ENCODE measurements around the gene POU3F3.
A peak's percentile ranks its signal among the peaks of the same experiment; 100 is the strongest.

The POU3F3 gene

DNA sequence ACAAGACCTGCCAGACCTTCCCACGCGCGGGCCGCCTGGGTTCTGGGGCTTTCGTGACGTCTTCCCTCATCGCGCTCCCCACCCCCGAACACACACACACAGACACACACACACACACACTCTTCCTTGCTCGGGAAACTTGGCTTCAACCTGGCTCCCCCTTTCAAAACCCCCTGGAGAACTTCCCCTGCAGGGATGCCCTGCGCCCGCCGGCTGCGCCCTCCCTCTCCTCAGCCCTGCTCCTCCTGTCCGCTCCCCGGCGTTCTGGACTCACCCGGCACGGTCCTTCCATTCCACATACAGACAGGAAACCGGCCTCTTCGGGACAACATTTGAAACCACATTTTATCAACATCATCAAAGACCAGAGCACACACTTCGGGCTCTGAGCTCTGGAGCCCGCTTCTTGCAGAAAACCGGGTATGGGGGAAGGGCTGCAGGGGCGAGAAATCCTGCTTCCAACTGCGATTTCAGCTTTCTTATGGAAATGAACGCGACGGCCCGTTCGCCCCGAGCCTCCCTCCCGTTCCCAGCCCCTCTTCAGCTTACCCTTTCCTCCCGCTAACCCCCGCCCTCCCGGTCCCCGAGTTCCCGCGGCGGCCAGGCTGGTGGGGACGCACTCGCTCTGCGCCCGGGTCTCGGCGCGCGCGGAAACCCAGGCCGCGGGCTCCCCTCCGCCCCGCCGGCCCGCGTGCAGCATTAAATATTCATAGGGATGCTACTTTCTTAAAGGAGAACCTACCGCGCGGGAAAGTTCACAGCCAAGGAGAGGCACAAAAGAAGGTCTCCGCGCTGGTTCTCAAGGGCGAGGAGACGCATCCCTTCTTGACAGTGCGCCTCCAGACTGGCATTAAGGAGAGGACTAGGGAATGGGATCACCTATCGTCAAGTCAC, 18.3 kb downstream of the POU3F3 start:
- Mint-ChIP-seq H3K27me3 (peaks cover 85% of the 10 kb centered on the region), H3K4me1 (ENCODE audit: low read depth) (peaks cover 32% of the 10 kb centered on the region), H3K4me3 (peak overlapping the region; percentile 52), H3K27ac (no peak overlapping the region), H3K9me3 (no peaks in the 10 kb centered on the region), H3K36me3 (ENCODE audit: low read depth) (no peaks in the 10 kb centered on the region)
- intact Hi-C loops (cut with micrococcal nuclease), result loop anchor here (10.0 kb wide), 1 partner anchor 837 kb away; no protein-coding TSS in a partner anchor

DNA sequence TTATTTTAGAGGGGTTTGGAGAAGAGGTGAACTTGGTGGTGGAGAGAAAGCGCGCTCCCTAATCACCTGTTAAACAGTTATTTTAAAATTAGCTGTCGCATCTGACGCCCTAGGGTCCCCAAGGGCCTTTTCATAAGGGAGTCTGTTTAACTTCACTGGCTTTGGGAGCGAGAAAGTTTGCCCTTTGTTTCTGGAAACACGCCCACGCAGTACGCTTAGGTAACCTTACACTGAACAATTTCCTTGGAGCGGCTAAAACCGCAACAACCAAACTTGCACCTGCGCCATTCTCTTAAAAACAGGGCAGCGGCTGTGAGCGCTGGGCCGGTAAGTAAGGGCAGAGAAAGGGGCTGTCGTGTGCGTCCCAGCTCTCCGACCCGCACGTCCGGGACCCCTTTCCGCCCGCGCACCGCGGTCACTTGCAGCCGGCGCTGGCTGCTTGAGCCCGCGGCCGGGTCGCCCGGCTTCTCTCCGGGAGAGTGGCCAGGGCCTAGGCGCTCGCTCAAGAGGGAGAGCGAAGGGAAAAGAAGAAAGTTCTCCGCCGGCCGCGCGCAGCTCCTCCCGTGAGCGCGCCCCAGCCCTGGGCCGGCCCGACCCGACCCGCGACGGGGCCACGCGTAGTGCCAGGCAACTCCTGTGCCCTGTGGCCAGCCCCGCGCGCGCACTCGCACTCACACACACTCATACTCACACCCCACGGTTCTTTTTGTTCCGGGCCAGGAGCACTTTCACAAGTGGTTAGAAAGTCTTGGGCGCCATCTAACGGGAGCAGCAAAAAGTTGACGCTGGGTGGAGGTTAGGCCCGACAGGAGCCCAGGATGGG, 19.2 kb downstream of the POU3F3 start:
- peak overlapping the region; percentile 72 for H3K4me3 Mint-ChIP-seq
- H3K4me1 Mint-ChIP-seq (ENCODE audit: low read depth), result peaks cover 27% of the 10 kb centered on the region
- peaks cover 82% of the 10 kb centered on the region for H3K27me3 Mint-ChIP-seq
- intact Hi-C loops (cut with micrococcal nuclease), result loop anchor here (10.0 kb wide), 1 partner anchor 838 kb away; no protein-coding TSS in a partner anchor
- no peaks in the 10 kb centered on the region for H3K9me3 Mint-ChIP-seq
- no peak overlapping the region for H3K27ac Mint-ChIP-seq
- H3K36me3 Mint-ChIP-seq (ENCODE audit: low read depth), result no peaks in the 10 kb centered on the region

DNA sequence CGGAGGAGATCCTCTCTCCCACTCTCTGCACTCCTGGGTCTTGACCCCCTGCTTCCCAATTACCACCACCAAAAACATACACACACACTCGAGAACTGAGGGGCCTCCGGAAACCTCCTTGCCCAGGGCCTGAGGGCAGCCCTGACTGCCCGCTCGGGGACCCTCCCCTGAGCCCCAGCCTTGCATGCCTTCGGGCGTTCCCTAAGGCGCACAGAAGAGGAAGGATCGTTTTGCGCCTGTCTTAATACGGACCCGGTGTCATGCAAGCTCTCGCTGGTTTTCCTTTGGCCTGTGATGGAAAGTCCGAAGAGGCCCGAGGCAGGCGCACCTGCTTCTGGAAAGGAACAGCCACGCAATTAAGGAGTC, 19.8 kb downstream of the POU3F3 start:
- Mint-ChIP-seq H3K36me3 (ENCODE audit: low read depth) (no peaks in the 10 kb centered on the region), H3K9me3 (no peaks in the 10 kb centered on the region), H3K27me3 (peaks cover 76% of the 10 kb centered on the region), H3K4me3 (no peak overlapping the region), H3K4me1 (ENCODE audit: low read depth) (peaks cover 27% of the 10 kb centered on the region), H3K27ac (no peak overlapping the region)
- intact Hi-C loops (cut with micrococcal nuclease), result loop anchor here (10.0 kb wide), 1 partner anchor 839 kb away; no protein-coding TSS in a partner anchor

DNA sequence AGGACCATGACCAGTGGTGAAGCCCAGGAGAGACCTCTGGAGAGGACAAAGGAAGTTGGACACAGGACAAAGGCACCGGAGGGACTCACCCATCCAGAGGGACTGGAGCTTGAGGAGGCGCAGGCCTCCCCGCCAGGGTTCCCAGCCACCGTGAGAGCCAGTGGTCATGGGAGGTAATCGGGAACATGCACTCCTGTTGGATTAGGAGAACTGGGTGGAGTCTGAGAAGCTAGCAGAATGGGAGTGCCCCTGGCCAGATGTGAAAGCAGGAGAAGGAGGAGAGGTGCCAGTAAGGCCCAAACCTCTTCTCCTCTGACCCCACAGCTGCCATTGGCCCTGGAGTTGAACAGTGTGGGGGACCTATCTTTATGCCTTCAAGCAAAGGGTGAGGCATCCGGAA, 20.3 kb downstream of the POU3F3 start:
- intact Hi-C loops (cut with micrococcal nuclease), result loop anchor here (10.0 kb wide), 1 partner anchor 839 kb away; no protein-coding TSS in a partner anchor
- H3K9me3 Mint-ChIP-seq, result no peaks in the 10 kb centered on the region
- H3K36me3 Mint-ChIP-seq (ENCODE audit: low read depth), result no peaks in the 10 kb centered on the region
- peaks cover 75% of the 10 kb centered on the region for H3K27me3 Mint-ChIP-seq
- H3K4me1 Mint-ChIP-seq (ENCODE audit: low read depth), result peaks cover 27% of the 10 kb centered on the region
- H3K27ac Mint-ChIP-seq, result no peak overlapping the region
- H3K4me3 Mint-ChIP-seq, result no peak overlapping the region

DNA sequence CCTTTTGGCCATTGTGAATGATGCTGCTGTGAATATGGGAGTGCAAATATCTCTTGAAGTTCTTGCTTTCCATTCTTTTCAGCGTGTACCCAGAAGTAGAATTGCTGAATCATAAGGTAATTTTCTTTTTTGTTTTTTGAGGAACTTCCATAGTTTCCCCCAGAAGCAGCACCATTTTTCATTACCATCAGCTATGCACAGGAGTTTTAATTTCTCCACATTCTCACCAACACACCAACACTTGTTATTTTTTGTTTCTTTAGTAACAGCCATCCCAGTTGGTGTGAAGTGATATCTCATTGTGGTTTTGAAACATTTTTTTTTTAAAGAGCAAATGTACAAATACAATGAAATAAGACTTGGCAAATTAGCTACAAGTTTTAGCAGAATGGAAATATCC, 21.3 kb downstream of the POU3F3 start:
- intact Hi-C loops (cut with micrococcal nuclease), result loop anchor here (10.0 kb wide), 1 partner anchor 840 kb away; no protein-coding TSS in a partner anchor
- no peaks in the 10 kb centered on the region for H3K36me3 Mint-ChIP-seq (ENCODE audit: low read depth)
- H3K27me3 Mint-ChIP-seq, result peaks cover 71% of the 10 kb centered on the region
- H3K9me3 Mint-ChIP-seq, result no peaks in the 10 kb centered on the region
- H3K27ac Mint-ChIP-seq, result no peak overlapping the region
- H3K4me1 Mint-ChIP-seq (ENCODE audit: low read depth), result peaks cover 27% of the 10 kb centered on the region
- H3K4me3 Mint-ChIP-seq, result no peak overlapping the region

DNA sequence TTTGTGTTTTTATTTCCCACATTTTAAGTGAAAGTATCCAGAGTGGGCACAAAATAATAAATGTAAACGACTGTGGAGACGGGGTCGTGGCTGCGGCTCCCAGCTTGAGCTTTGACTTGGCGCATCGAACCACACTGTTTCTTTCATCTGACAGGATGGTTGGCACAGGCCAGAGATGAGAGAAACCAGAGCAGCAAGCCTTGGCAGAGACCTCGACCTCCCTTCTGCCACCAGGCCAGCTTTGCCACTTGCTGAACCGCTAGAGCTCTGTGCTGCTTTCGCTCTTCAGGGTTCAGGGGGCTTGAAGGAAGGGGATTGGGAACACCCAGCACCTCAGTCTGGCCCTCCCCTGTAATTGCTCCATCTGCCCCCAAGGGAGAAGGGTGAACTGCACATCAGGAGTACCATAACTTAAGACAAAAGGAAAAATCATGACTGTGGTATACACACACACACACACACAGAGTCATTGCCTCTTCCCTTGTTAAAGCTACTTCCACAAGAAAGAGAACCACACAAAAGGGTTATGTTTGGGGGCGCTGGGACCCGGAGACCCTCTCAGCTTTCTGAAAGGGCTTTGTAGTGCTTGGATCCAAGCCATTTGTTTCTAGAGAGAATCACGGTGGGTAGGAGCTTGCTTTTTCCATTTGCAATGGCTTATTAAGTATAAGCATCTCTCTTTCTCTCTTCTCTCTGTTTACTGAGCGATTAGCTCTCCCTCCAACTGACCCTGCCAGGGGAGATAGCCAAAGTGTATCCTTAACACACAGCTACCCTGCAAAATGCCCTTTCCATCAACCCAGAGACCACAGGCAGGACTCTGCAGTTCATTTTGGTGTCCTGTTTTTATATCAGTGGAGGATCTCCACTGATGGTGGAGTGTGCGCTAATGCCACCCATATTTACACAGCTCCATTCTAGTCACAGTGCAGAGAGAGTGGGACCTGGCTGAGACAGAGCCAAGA, 23.0 kb downstream of the POU3F3 start:
- Mint-ChIP-seq H3K36me3 (ENCODE audit: low read depth) (no peaks in the 10 kb centered on the region), H3K4me3 (no peak overlapping the region), H3K9me3 (no peaks in the 10 kb centered on the region), H3K27ac (no peak overlapping the region), H3K4me1 (ENCODE audit: low read depth) (peaks cover 24% of the 10 kb centered on the region), H3K27me3 (peaks cover 69% of the 10 kb centered on the region)
- intact Hi-C loops (cut with micrococcal nuclease), result loop anchor here (10.0 kb wide), 1 partner anchor 842 kb away; no protein-coding TSS in a partner anchor

DNA sequence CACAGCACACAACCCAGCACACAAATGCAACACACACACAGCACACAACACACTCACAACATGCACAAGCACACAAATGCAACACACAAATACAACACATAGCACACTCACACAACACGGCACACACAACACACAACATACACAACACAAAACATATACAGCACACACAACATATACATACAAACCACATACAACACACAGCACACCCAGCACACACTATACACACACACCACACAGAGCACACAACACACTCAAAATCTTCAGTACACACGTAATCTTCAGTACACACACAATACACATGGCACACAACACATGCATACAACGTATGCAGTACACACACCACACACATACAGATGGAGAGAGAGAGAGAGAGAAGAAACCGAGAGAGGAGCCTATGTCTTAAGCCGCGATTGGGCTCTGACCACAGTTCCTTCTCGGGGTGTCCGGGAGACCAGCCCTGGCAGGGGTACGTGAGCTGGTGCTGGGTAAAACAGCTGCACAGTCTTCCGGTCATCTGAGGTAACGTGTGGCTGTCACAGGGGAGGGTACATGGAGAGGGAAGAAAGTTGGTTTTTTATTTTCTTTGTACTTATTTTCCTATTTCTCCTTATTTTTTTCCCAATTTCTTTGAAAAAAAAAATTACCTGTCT, 25.1 kb downstream of the POU3F3 start:
- intact Hi-C loops (cut with micrococcal nuclease), result loop anchor here (10.0 kb wide), 1 partner anchor 844 kb away; no protein-coding TSS in a partner anchor
- H3K27ac Mint-ChIP-seq, result no peak overlapping the region
- H3K4me3 Mint-ChIP-seq, result no peak overlapping the region
- peaks cover 60% of the 10 kb centered on the region for H3K27me3 Mint-ChIP-seq
- H3K4me1 Mint-ChIP-seq (ENCODE audit: low read depth), result peaks cover 7% of the 10 kb centered on the region
- H3K9me3 Mint-ChIP-seq, result no peaks in the 10 kb centered on the region
- no peaks in the 10 kb centered on the region for H3K36me3 Mint-ChIP-seq (ENCODE audit: low read depth)

DNA sequence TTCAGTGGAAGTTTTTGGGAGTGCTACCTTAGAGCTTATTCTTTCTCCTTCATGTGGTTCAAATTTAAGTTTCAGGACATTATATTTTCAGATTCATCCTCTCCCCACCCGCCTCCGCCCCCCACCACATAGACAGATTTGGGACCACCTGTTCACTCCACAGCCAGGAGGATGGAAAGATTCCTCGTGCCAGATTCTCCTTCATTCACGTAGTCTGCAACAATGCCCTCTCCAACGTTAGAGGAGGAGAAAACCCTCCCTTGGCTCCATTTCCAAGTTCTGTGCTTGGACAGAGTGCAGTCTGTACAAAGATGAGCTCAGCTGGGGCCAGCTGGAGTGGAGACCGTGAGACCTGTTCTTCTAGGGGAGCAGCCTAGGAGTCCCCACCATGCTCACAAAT, 26.2 kb downstream of the POU3F3 start:
- H3K27me3 Mint-ChIP-seq, result peaks cover 60% of the 10 kb centered on the region

DNA sequence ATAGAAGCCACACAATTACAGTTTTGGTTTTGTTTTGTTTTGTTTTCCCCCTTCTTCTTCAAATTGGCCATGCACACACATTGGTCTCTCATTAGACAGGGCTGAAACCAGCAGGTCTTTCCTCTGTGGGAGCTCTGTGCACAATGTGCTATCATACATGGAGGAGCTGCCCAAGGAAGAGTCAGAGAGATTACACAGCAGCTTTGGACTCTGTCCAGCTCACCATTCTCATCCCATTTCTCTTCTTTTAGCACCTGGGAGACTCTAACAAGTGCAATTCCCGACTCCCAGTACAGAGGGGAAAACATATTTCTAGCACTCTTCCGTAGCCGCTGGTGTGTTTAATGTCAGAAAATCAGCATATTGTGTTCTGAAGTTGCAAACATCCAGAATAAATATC, 29.4 kb downstream of the POU3F3 start:
- H3K9me3 Mint-ChIP-seq, result no peaks in the 10 kb centered on the region
- no peak overlapping the region for H3K4me3 Mint-ChIP-seq
- peaks cover 10% of the 10 kb centered on the region for H3K4me1 Mint-ChIP-seq (ENCODE audit: low read depth)
- no peaks in the 10 kb centered on the region for H3K36me3 Mint-ChIP-seq (ENCODE audit: low read depth)
- H3K27ac Mint-ChIP-seq, result no peak overlapping the region
- intact Hi-C loops (cut with micrococcal nuclease), result no loop called here
- peaks cover 46% of the 10 kb centered on the region for H3K27me3 Mint-ChIP-seq

More for the DNA sequence above, 26.2 kb downstream of the POU3F3 start:
- Mint-ChIP-seq H3K36me3 (ENCODE audit: low read depth) (no peaks in the 10 kb centered on the region), H3K27ac (no peak overlapping the region), H3K9me3 (no peaks in the 10 kb centered on the region), H3K4me3 (no peak overlapping the region), H3K4me1 (ENCODE audit: low read depth) (peaks cover 3% of the 10 kb centered on the region)
- intact Hi-C loops (cut with micrococcal nuclease), result no loop called here

DNA sequence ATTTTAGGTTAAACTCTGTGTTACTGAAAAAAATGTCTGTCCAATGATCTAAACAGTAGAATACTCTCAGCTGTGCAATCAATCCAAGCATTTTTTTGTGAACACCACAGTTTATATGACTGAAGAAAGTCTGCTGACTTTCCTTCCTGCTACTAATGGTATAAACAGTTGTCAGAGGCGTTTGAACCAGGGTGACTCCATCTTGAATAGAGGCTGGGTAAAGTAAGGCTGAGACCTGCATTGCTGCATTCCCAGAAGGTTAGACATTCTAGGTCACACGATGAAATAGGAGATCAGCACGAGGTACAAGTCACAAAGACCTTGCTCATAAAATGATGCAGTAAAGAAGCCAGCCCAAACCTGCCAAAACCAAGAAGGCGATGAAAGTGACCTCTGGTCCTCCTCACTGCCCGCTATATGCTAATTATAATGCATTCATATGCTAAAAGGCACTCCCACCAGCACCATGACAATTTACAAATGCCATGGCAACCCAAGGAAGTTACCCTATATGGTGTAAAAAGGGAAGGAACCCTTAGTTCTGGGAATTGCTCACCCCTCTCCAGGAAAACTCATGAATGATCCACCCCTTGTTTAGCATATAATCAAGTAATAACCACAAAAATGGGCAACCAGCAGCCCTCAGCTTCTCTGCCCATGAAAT, 31.3 kb downstream of the POU3F3 start:
- H3K36me3 Mint-ChIP-seq (ENCODE audit: low read depth), result no peaks in the 10 kb centered on the region
- H3K27ac Mint-ChIP-seq, result no peak overlapping the region
- H3K9me3 Mint-ChIP-seq, result no peaks in the 10 kb centered on the region
- H3K27me3 Mint-ChIP-seq, result peaks cover 35% of the 10 kb centered on the region
- intact Hi-C loops (cut with micrococcal nuclease), result no loop called here
- H3K4me3 Mint-ChIP-seq, result no peak overlapping the region
- peaks cover 27% of the 10 kb centered on the region for H3K4me1 Mint-ChIP-seq (ENCODE audit: low read depth)

DNA sequence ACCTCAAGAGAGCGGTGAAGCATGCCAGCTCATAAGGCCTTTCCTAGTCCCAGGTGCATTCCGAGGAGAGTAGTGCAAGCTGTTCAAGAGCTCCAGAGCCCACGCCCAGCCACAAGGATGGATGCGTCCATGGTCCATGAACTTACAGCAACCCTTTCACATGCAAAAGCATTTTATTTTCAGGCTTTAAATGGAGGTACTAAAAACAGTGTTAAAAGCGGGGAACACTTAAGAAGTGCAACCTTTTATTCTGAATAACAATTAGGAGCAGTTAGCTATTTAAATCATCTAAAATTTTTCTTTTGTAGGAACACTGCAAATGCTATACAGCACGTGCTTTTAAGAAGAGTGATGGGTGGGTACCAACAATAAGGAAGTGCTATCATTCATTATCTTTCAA, 33.8 kb downstream of the POU3F3 start:
- Mint-ChIP-seq H3K9me3 (no peaks in the 10 kb centered on the region), H3K27ac (no peak overlapping the region), H3K36me3 (ENCODE audit: low read depth) (no peaks in the 10 kb centered on the region), H3K4me3 (no peak overlapping the region), H3K27me3 (peaks cover 20% of the 10 kb centered on the region), H3K4me1 (ENCODE audit: low read depth) (peaks cover 30% of the 10 kb centered on the region)
- intact Hi-C loops (cut with micrococcal nuclease), result no loop called here

DNA sequence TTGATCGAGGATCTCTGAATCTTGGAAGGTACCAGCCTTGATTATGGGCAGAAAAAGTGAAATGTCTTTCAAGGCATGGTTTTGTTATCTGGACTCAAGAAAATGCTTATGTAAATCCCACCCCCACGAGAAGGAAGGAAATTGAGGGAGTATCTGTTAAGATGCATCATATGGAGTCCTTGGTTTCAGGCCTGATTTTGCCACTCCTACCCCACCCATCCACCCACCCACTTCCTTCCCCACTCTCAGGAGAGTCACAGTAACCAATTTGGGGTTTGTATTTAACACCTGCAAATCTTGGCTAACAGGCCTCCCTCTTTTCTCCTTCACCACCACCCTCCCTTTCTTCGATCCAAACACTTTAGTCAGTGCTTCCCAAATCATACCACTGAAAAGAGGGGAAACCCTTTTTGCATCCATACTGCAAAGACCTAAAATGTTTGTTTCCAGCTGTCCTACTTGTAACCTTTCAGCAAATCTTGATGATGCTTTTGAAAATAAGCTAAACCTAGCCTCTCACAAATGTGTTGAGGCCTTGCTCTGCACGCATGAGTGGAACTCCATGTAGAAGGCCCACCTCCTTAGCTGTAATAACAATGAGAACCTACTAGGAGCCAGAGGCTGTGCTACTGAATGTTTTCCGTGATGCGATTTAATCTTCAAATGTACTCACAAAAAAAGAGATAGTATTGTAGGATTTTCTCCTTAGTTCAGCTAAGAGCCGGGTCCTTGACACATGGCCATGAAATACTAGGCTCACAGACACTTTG, 34.8 kb downstream of the POU3F3 start:
- peaks cover 16% of the 10 kb centered on the region for H3K27me3 Mint-ChIP-seq
- no peak overlapping the region for H3K27ac Mint-ChIP-seq
- no peak overlapping the region for H3K4me3 Mint-ChIP-seq
- H3K9me3 Mint-ChIP-seq, result no peaks in the 10 kb centered on the region
- H3K4me1 Mint-ChIP-seq (ENCODE audit: low read depth), result peaks cover 30% of the 10 kb centered on the region
- no peaks in the 10 kb centered on the region for H3K36me3 Mint-ChIP-seq (ENCODE audit: low read depth)
- intact Hi-C loops (cut with micrococcal nuclease), result no loop called here
